Activated naive CD8-positive, alpha-beta T cell (primary cell): ENCODE measurements around the gene ZRSR2.

Experiments used
- H3K27ac Mint-ChIP-seq: one replicate; pipeline ENCODE4 v1.8.0; 2021; ENCODE audit warnings: mixed read lengths
- H3K27me3 Mint-ChIP-seq: one replicate; pipeline ENCODE4 v1.8.0; 2021; ENCODE audit warnings: mixed read lengths
- H3K36me3 Mint-ChIP-seq: one replicate; pipeline ENCODE4 v1.8.0; 2021; ENCODE audit warnings: mixed read lengths
- H3K4me1 Mint-ChIP-seq: one replicate; pipeline ENCODE4 v1.8.0; 2021; ENCODE audit warnings: low read depth, mixed read lengths
- H3K4me3 Mint-ChIP-seq: one replicate; pipeline ENCODE4 v1.8.0; 2021; ENCODE audit warnings: mild to moderate bottlenecking, mixed read lengths
- H3K9me3 Mint-ChIP-seq: one replicate; pipeline ENCODE4 v1.8.0; 2021; ENCODE audit warnings: low read depth, mixed read lengths

Gene ZRSR2

DNA sequence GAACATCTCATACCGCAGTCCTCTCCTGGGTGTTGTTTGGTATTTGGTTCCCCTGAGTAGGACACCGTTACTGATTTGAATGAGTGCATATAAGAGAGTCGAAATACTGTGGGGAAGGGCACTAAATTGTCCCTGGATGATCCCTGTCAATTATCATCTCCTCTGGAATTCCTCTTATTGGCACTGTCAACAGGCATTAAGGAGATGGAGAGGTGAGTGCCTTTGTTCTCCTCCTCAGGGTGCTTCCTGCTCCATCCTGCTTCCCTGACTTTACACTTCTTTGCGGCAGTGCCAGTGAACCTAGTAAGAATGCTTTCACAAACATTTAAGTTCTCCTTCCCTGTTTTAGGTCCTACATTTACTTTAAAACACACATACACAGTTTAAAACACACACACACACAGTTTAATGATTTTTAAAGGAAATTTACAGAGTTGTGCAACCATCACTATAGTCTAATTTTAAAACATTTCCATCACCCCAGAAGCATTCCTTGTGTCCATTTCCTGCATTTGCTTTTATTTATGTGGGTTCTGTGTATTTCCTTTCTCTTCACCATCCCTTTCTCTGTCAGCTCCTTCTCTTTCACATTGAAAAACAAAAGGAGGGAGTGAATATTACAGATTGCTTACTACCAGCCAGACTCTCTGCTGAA lies 20.9 kb upstream of the ZRSR2 start:
- peaks cover 12% of the 10 kb centered on the region for H3K4me1 Mint-ChIP-seq
- H3K27me3 Mint-ChIP-seq, result no peaks in the 10 kb centered on the region
- peaks cover 4% of the 10 kb centered on the region for H3K36me3 Mint-ChIP-seq
- H3K27ac Mint-ChIP-seq, result no peak overlapping the region
- no peaks in the 10 kb centered on the region for H3K9me3 Mint-ChIP-seq
- no peak overlapping the region for H3K4me3 Mint-ChIP-seq

DNA sequence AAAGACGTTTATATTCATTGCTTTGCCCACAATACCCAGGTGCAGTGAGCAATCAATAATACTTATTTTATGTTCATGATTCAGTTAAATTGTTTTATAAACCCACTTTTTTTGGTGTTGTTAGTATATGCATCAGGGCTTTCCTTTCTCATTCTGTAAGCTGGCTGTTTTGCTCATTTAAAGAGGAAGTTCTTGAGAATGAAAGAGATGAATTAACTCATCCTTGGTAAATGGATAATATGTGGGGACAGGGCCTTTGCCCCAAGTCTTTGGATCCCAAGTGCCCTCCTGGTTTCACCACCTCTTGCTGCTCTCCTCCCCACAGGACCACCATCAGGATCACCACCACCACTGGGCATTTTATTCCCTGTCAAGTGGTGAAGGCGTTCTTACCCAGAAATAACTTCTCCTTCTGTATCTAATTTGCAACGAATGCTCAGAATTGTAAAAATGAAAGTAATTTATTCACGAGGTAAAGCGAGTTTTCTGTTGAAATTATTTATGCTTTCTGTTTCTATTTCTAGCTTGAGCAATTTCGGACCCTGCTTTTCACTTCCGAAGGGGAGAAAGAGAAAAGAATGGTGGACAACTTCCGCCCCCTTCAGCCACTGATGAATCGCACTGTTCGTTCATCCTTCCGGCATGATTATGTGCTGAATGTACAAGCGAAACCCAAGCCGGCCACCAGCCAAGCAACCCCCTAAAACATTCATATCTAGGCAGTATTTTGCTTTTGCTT lies 8.2 kb upstream of the ZRSR2 start:
- H3K9me3 Mint-ChIP-seq, result no peaks in the 10 kb centered on the region
- no peaks in the 10 kb centered on the region for H3K27me3 Mint-ChIP-seq
- peak overlapping the region; percentile 93 for H3K27ac Mint-ChIP-seq
- peaks cover 3% of the 10 kb centered on the region for H3K36me3 Mint-ChIP-seq
- peak overlapping the region; percentile 61 for H3K4me3 Mint-ChIP-seq
- peaks cover 10% of the 10 kb centered on the region for H3K4me1 Mint-ChIP-seq

DNA sequence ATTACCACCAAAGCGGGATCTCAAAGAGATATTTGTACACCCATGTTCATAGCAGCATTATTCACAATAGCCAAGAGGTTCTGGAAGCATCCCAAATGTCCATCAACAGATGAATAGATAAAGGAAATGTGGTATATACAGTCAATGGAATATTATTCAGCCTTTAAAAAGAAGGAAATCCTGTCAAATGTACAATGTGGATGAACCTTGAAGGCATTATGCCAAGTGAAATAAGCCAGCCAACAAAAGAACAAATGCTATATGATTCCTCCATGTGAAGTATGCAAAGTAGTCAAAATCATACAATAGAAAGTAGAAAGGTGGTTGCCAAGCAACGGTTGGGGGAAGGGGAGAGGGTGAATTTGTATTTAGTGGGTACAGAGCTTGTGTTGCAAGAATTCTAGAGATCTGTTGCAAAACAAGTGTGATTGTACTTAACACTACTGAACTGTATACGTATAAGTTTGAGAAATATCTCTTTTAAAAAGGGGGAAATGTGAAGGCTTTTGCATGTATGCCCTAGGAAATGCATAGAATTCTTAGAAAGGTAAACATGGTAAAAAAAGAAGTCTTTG lies 5.0 kb upstream of the ZRSR2 start:
- H3K4me3 Mint-ChIP-seq, result no peak overlapping the region
- no peaks in the 10 kb centered on the region for H3K27me3 Mint-ChIP-seq
- no peaks in the 10 kb centered on the region for H3K9me3 Mint-ChIP-seq
- H3K36me3 Mint-ChIP-seq, result peaks cover 3% of the 10 kb centered on the region
- H3K27ac Mint-ChIP-seq, result peak overlapping the region; percentile 58
- H3K4me1 Mint-ChIP-seq, result peaks cover 6% of the 10 kb centered on the region

DNA sequence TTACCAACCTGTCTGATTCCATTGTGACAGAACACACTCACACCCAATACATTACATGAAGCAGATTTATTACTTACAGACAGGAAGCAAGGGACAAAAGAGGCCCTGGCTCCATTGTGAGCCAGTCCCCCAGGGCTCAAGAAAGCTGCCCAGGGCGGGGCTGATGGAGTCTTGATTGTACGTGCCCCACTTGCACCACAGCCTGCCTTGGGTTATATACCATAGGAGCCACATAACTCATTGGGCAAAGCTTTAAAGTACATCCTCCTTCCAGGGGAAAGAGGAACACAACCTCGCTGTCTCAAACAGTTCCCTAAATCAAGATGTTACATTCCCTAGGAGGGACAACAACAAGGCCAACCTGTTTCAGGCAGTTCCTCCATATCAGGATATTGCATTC lies 3.4 kb upstream of the ZRSR2 start:
- H3K27me3 Mint-ChIP-seq, result no peaks in the 10 kb centered on the region
- no peak overlapping the region for H3K27ac Mint-ChIP-seq
- no peak overlapping the region for H3K4me3 Mint-ChIP-seq
- H3K9me3 Mint-ChIP-seq, result no peaks in the 10 kb centered on the region
- H3K36me3 Mint-ChIP-seq, result peaks cover 3% of the 10 kb centered on the region
- peaks cover 5% of the 10 kb centered on the region for H3K4me1 Mint-ChIP-seq

DNA sequence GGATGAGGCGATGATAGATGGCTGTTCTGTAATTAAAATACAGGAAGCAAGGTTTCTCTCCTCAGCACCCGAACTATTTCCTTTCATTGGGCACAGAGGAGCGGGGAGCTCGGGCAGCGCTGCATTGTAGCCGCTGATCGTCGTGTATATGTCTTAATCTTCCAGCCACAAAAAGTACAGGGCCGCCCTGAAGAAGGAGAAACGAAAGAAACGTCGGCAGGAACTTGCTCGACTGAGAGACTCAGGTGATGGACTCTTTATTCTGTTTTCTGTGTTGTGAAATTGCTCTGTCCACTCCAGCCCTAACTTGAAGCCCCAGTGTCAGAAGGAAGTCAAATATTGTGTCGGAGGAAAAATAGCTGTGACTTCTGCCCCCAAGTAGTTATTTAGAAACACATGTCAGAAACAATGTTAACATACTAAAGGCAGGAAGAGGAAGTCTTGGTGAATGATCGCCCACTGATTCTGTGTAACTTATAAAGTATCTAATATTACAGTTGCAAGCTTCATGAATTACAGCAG lies 546 bp downstream of the ZRSR2 start:
- no peaks in the 10 kb centered on the region for H3K36me3 Mint-ChIP-seq
- peaks cover 21% of the 10 kb centered on the region for H3K4me1 Mint-ChIP-seq
- H3K27me3 Mint-ChIP-seq, result no peaks in the 10 kb centered on the region
- no peak overlapping the region for H3K27ac Mint-ChIP-seq
- H3K4me3 Mint-ChIP-seq, result no peak overlapping the region
- no peaks in the 10 kb centered on the region for H3K9me3 Mint-ChIP-seq

DNA sequence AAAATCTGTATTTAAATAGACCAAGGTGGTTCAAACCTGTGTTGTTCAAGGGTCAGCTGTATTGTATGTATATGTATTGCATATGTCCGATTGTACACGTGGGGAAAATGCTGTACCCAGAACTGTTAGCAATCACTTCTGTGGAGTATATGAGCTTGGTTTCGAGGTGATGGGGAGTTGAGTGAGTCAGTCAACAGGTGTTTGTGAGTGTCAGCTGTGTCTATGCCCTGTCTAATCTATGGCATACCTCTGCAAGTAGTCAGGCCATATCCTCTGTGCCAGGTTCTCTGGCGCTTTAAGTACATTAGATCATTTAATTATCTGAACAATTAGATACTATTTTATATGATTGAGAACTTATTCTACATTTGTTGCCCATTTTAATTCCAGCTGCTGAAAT lies 7.4 kb downstream of the ZRSR2 start:
- peaks cover 37% of the 10 kb centered on the region for H3K4me1 Mint-ChIP-seq
- H3K36me3 Mint-ChIP-seq, result no peaks in the 10 kb centered on the region
- no peaks in the 10 kb centered on the region for H3K27me3 Mint-ChIP-seq
- H3K27ac Mint-ChIP-seq, result no peak overlapping the region
- H3K4me3 Mint-ChIP-seq, result no peak overlapping the region
- no peaks in the 10 kb centered on the region for H3K9me3 Mint-ChIP-seq

DNA sequence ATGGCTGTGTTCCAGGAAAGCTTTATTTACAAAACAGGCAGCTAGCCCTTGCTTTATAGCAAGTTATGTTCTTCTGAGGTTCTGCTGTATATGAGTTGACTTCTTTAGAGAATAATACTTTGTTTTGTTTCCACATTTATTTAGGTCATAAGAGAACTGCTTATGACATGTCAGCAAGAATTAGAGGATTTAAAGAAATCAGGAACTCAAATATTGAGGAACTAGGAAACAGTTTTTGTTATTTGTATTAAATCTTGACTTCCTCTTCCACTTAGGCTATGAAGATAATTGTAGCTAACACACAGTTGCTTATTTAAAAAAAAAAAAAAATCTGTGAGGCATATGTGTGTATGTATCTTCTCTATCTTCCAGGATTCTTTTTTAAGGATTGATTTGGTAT lies 14.3 kb downstream of the ZRSR2 start:
- H3K36me3 Mint-ChIP-seq, result no peaks in the 10 kb centered on the region
- no peak overlapping the region for H3K4me3 Mint-ChIP-seq
- H3K9me3 Mint-ChIP-seq, result no peaks in the 10 kb centered on the region
- peaks cover 3% of the 10 kb centered on the region for H3K4me1 Mint-ChIP-seq
- no peaks in the 10 kb centered on the region for H3K27me3 Mint-ChIP-seq
- H3K27ac Mint-ChIP-seq, result no peak overlapping the region

DNA sequence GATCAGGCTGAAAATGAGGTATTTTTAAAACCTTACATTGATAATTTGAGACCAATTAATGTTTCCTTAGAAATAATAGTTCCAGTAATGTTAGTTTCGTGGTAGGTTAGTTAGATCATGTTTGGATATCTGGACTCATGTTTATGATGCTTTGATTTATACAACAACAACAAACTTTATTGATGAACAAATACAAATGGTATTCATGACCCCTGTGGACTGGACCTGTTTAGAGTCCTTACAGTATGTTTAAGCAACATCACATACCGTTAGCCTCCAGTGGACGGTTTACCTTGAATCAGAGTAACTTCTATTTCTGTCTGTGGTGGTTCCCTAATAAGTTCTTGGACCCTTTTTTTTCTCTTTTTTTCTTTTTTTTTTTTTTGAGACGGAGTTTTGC lies 18.0 kb downstream of the ZRSR2 start:
- H3K36me3 Mint-ChIP-seq, result no peaks in the 10 kb centered on the region
- H3K9me3 Mint-ChIP-seq, result no peaks in the 10 kb centered on the region
- peaks cover 2% of the 10 kb centered on the region for H3K4me1 Mint-ChIP-seq
- no peaks in the 10 kb centered on the region for H3K27me3 Mint-ChIP-seq
- H3K27ac Mint-ChIP-seq, result no peak overlapping the region
- no peak overlapping the region for H3K4me3 Mint-ChIP-seq

DNA sequence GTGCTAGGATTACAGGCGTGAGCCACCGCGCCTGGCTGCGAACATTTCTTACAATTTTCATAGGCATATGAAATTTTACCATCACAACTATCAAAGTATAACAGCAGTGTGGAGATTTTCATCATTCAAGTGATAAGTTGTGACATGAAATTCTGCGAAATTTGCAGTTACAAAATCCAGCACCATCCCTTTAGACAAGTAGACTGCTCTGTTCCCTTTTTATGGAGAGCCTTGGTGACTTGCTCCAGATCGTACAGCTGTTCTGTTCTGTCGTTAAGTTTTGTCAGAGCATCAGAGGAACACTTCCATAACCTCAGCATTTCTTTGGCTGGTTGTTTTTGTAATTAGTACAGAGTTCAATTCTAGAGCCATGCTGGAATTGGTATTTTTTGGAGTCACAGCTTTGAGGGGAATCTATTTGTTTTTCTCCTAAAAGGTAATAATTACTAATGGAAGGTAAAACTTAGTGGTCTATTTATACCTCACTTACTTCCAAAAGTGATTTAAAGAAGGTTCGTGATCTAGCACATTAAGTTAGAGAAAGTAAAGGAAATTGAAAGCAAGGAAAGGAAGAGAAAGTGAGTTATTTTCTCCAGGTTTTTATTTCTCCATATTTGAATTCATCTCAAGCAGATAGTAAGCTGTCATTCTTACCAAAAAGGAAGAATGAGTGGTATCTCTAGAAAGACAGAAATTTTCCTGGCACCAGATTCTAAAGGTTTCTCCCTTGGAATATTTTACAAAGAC lies 22.1 kb downstream of the ZRSR2 start:
- no peak overlapping the region for H3K27ac Mint-ChIP-seq
- no peaks in the 10 kb centered on the region for H3K9me3 Mint-ChIP-seq
- H3K4me3 Mint-ChIP-seq, result no peak overlapping the region
- H3K36me3 Mint-ChIP-seq, result peaks cover 2% of the 10 kb centered on the region
- H3K4me1 Mint-ChIP-seq, result peaks cover 28% of the 10 kb centered on the region
- H3K27me3 Mint-ChIP-seq, result no peaks in the 10 kb centered on the region

DNA sequence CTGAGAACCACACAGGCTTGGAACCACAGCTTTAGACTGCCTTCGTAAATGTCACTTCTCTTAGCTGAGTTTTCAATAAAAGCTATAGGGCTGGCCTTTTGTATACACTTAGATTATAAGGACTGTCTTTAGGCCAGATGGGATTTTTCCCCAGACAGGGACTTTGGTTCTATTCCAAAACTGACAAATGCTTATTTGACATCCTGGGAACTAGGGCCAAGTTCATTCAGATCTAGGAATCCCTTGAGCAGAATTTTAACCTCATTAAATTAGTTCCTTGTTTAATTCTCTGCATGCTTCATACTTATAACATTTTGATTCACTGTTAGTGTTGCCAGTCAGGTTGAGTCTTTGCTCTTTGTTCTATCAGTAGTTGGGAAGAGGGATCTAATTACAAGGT lies 23.1 kb downstream of the ZRSR2 start:
- Mint-ChIP-seq H3K4me3 (no peak overlapping the region), H3K36me3 (peaks cover 4% of the 10 kb centered on the region), H3K27ac (no peak overlapping the region), H3K4me1 (peaks cover 33% of the 10 kb centered on the region), H3K27me3 (no peaks in the 10 kb centered on the region), H3K9me3 (no peaks in the 10 kb centered on the region)

DNA sequence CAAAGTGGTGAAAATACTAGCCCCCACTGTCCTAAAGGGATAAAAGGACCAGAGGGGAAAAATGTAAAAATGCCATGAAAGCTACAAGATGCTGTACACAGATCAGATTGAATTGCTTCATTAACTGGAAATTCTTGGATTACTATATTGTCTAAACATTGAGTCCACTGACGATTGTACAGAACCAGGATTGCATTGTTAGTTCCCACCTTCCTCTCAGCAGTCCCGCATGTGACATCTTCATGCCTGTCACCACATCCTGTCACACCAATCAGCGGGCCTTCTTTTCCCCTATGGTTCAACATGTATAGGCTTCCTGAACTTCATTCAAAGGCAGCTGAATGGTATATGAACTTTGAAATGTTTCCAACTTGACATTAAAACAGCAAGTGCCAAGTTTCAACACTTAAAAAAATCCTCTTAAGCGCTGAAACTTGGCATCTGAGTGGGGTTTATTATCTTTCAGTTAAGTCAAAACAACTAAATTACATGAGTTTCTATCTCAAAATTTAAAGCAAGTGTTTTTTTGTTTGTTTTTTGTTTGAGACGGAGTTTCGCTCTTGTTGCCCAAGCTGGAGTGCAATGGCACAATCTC lies 24.6 kb downstream of the ZRSR2 start:
- peaks cover 34% of the 10 kb centered on the region for H3K4me1 Mint-ChIP-seq
- H3K27ac Mint-ChIP-seq, result no peak overlapping the region
- H3K36me3 Mint-ChIP-seq, result peaks cover 4% of the 10 kb centered on the region
- no peaks in the 10 kb centered on the region for H3K9me3 Mint-ChIP-seq
- no peaks in the 10 kb centered on the region for H3K27me3 Mint-ChIP-seq
- H3K4me3 Mint-ChIP-seq, result no peak overlapping the region

DNA sequence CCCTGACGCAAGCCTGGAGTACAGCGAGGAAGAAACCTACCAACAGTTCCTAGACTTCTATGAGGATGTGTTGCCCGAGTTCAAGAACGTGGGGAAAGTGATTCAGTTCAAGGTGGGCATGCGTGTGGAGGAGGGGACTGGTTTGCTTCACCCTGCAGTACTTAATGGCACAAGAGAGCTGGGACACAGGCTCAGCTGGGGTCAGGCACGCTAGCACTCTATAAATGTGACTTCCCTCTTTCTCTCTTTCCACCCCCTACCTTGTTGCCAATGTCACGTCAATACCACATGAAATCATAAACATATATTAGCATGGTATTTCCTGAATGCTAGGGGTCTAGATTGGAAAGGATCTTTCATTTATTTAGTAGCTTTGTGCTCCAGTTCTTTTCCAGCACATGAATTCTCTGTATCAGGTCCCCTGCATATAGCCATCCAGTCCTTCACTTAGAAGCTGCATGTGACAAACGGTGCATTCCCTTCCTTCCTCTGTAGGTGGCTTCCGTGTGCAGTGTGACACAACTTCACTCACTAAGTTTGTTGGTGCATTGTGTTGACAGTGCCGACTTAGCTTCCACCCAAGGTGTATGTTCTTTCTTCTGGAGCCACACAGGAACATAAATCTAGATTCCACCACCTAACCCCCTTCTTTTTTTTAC lies 25.6 kb downstream of the ZRSR2 start:
- Mint-ChIP-seq H3K36me3 (peaks cover 4% of the 10 kb centered on the region), H3K4me3 (peak overlapping the region; percentile 33), H3K9me3 (no peaks in the 10 kb centered on the region), H3K4me1 (peaks cover 43% of the 10 kb centered on the region), H3K27ac (peak overlapping the region; percentile 47), H3K27me3 (no peaks in the 10 kb centered on the region)

DNA sequence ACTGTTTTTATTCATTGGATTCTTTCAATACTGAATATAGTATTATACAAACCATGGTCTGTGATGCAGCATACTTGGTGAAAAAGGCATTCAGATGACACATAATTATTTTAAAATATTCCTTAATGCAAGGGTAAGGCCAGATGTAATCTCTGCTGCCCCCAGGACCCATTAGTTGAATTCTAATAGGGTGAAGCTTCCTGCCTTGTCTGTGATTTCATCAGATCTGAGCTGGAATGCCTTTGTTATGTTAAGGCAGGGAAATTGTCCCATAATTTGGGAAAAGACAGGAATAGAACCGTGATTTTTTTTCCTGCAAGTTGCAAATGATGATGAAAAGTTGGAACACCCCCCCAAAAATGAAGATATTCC lies 26.1 kb downstream of the ZRSR2 start:
- Mint-ChIP-seq H3K4me1 (peaks cover 44% of the 10 kb centered on the region), H3K27ac (peak overlapping the region; percentile 47), H3K9me3 (no peaks in the 10 kb centered on the region), H3K27me3 (no peaks in the 10 kb centered on the region), H3K4me3 (peak overlapping the region; percentile 33), H3K36me3 (peaks cover 4% of the 10 kb centered on the region)

DNA sequence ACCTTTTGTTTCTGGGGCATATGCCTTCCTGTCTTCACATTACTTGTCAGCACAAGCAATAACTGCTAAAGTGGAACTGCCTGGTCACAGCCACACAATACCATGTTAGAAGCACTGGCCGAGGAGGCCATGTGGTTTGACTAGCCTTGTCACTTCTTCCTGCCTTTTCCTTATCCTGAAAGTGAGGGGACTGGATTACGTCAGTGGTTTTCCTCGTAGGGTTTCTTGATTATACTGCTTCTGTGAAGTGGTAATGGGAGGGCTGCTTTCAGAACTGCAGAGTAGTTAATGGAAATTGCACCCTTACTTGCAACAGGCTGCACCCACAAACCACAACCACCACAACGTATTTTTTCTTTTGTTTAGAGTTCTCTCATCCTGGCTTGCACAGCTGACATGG lies 26.6 kb downstream of the ZRSR2 start:
- Mint-ChIP-seq H3K4me1 (peaks cover 44% of the 10 kb centered on the region), H3K9me3 (no peaks in the 10 kb centered on the region), H3K36me3 (peaks cover 4% of the 10 kb centered on the region), H3K27me3 (no peaks in the 10 kb centered on the region), H3K4me3 (peak overlapping the region; percentile 71), H3K27ac (peak overlapping the region; percentile 67)
